SK-N-SH treated with all-trans-retinoic acid at 6 μM for 48 hours (cell line): ENCODE results near the gene PCSK5.

Experiments
- ARNTL ChIP-seq: fragments of 450-650 bp; formaldehyde crosslinking; IDR thresholded peaks from 2 replicates; pipeline ENCODE4 v1.5.0; 2020; ENCODE audit warnings: low read depth, mild to moderate bottlenecking, moderate library complexity, borderline replicate concordance
- ISL1 ChIP-seq: fragments of 250-450 bp; sonication (Bioruptor Pico); IDR thresholded peaks from 2 replicates; pipeline ENCODE4 v2.1.2; 2022; ENCODE audit warnings: mild to moderate bottlenecking, moderate library complexity
- SNAI2 ChIP-seq: fragments of 250-450 bp; sonication (Bioruptor Pico); IDR thresholded peaks from 2 replicates; pipeline ENCODE4 v1.5.0; 2020; ENCODE audit warnings: mild to moderate bottlenecking, moderate library complexity
- TCF4 ChIP-seq: fragments of 250-450 bp; sonication (Bioruptor Pico); IDR thresholded peaks from 2 replicates; pipeline ENCODE4 v1.8.0; 2021; ENCODE audit warnings: mild to moderate bottlenecking, moderate library complexity, borderline replicate concordance
- ZFP30 ChIP-seq: fragments of 450-650 bp; formaldehyde crosslinking; IDR thresholded peaks from 2 replicates; pipeline ENCODE4 v1.5.0; 2022; ENCODE audit warnings: mild to moderate bottlenecking, moderate library complexity
- ZNF565 ChIP-seq: fragments of 450-650 bp; formaldehyde crosslinking; conservative IDR thresholded peaks from 2 replicates; pipeline ENCODE4 v1.5.0; 2020; ENCODE audit warnings: low read depth, mild to moderate bottlenecking, moderate library complexity
- TF ChIP-seq, protein P1 (sequence below): fragments of 250-450 bp; sonication (Bioruptor Pico); IDR thresholded peaks from 2 replicates; pipeline ENCODE4 v1.8.0; 2020; ENCODE audit warnings: mild to moderate bottlenecking, moderate library complexity, borderline replicate concordance
- TF ChIP-seq, protein P2 (sequence below): fragments of 250-450 bp; sonication (Bioruptor Pico); IDR thresholded peaks from 2 replicates; pipeline ENCODE4 v1.5.0; 2020; ENCODE audit warnings: mild to moderate bottlenecking, moderate library complexity

DNA sequence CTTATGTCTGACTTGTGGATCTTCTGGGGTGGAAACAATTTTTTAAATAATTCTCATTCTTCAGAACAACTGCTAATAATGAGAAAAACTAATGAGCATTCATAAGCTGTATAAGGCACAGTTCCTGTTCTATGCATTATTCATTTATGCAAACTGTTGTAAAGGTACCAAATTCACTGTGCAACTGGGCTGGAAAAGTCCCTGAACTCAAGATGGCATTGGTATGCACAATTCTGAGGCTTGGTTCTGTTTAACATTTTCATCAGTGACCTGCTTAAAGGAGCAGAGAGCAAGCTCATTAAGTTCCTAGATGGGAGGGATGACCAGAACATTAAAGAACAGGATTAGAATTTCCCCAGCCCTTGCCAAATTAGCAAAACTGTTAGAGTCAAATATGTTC lies 399.2 kb downstream of the PCSK5 start:
- TF ChIP-seq ISL1 (no peak), ZNF565 (CRISPR knock-in tag) (no peak), TCF4 (CRISPR knock-in tag) (no peak), SNAI2 (CRISPR knock-in tag) (no peak), ZFP30 (CRISPR knock-in tag) (no peak), ARNTL (CRISPR knock-in tag) (no peak)
- TF ChIP-seq, protein P1, sequence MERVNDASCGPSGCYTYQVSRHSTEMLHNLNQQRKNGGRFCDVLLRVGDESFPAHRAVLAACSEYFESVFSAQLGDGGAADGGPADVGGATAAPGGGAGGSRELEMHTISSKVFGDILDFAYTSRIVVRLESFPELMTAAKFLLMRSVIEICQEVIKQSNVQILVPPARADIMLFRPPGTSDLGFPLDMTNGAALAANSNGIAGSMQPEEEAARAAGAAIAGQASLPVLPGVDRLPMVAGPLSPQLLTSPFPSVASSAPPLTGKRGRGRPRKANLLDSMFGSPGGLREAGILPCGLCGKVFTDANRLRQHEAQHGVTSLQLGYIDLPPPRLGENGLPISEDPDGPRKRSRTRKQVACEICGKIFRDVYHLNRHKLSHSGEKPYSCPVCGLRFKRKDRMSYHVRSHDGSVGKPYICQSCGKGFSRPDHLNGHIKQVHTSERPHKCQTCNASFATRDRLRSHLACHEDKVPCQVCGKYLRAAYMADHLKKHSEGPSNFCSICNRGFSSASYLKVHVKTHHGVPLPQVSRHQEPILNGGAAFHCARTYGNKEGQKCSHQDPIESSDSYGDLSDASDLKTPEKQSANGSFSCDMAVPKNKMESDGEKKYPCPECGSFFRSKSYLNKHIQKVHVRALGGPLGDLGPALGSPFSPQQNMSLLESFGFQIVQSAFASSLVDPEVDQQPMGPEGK = no peak
- TF ChIP-seq, protein P2, sequence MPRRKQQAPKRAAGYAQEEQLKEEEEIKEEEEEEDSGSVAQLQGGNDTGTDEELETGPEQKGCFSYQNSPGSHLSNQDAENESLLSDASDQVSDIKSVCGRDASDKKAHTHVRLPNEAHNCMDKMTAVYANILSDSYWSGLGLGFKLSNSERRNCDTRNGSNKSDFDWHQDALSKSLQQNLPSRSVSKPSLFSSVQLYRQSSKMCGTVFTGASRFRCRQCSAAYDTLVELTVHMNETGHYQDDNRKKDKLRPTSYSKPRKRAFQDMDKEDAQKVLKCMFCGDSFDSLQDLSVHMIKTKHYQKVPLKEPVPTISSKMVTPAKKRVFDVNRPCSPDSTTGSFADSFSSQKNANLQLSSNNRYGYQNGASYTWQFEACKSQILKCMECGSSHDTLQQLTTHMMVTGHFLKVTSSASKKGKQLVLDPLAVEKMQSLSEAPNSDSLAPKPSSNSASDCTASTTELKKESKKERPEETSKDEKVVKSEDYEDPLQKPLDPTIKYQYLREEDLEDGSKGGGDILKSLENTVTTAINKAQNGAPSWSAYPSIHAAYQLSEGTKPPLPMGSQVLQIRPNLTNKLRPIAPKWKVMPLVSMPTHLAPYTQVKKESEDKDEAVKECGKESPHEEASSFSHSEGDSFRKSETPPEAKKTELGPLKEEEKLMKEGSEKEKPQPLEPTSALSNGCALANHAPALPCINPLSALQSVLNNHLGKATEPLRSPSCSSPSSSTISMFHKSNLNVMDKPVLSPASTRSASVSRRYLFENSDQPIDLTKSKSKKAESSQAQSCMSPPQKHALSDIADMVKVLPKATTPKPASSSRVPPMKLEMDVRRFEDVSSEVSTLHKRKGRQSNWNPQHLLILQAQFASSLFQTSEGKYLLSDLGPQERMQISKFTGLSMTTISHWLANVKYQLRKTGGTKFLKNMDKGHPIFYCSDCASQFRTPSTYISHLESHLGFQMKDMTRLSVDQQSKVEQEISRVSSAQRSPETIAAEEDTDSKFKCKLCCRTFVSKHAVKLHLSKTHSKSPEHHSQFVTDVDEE (CRISPR knock-in tag) = no peak
